HS-5 (cell line): ENCODE measurements around the gene DRC7.
"Not testable (repeated sequence)": the region's sequence is repeated elsewhere in the genome, so short reads cannot be mapped to it uniquely, and the experiment has no call there.

Source experiments
- DNase-seq: peaks from one replicate; pipeline ENCODE4 v3.0.0-alpha.2; 2012; ENCODE audit warnings: low read depth

DRC7 gene

GRCh38 chr16:57711993-57712392 is 17.4 kb downstream of the DRC7 start:
- no peak for DNase-seq

- not testable (repeated sequence) for DNase-seq
These were observed 18.0 kb downstream of the DRC7 start for GRCh38 chr16:57712569-57712968.

- no peak for DNase-seq
These were observed 19.0 kb downstream of the DRC7 start for GRCh38 chr16:57713596-57713995.

GRCh38 chr16:57714047-57714446 is 19.4 kb downstream of the DRC7 start:
- DNase-seq, result no peak

- no peak for DNase-seq
These were observed 25.6 kb downstream of the DRC7 start for GRCh38 chr16:57720142-57720575.

GRCh38 chr16:57721356-57722209 is 27.0 kb downstream of the DRC7 start:
- no peak for DNase-seq

GRCh38 chr16:57722210-57722499 is 27.5 kb downstream of the DRC7 start:
- DNase-seq, result no peak

- no peak for DNase-seq
These were observed 28.0 kb downstream of the DRC7 start for GRCh38 chr16:57722651-57723050.

- DNase-seq, result no peak
These were observed 28.6 kb downstream of the DRC7 start for GRCh38 chr16:57723170-57723569.

GRCh38 chr16:57724531-57724930 is 29.9 kb downstream of the DRC7 start:
- no peak for DNase-seq

- DNase-seq, result no peak
These were observed 30.5 kb downstream of the DRC7 start for GRCh38 chr16:57725151-57725550.

GRCh38 chr16:57725554-57725953 is 30.9 kb downstream of the DRC7 start:
- no peak for DNase-seq

- DNase-seq, result no peak
These were observed 31.4 kb downstream of the DRC7 start for GRCh38 chr16:57725976-57726375.

GRCh38 chr16:57726433-57726947 is 31.9 kb downstream of the DRC7 start:
- no peak for DNase-seq

GRCh38 chr16:57727610-57728009 is 33.0 kb downstream of the DRC7 start:
- DNase-seq, result no peak

- DNase-seq, result no peak
These were observed 34.0 kb downstream of the DRC7 start for GRCh38 chr16:57728336-57729181.

- DNase-seq, result no peak
These were observed 34.5 kb downstream of the DRC7 start for GRCh38 chr16:57729182-57729484.

GRCh38 chr16:57729852-57730251 is 35.2 kb downstream of the DRC7 start:
- not testable (repeated sequence) for DNase-seq

GRCh38 chr16:57730771-57731730 is 36.4 kb downstream of the DRC7 start:
- no peak for DNase-seq

GRCh38 chr16:57732037-57732436 is 37.4 kb downstream of the DRC7 start:
- DNase-seq, result peak; percentile 31

- no peak for DNase-seq
These were observed 38.1 kb downstream of the DRC7 start for GRCh38 chr16:57732714-57733113.

GRCh38 chr16:57734308-57734924 is 39.8 kb downstream of the DRC7 start:
- DNase-seq, result no peak
